PC-9 (cell line): ENCODE data around the gene XPNPEP3.

ENCODE experiments used
- CTCF ChIP-seq: fragments of 200-600 bp; sonication (generic); conservative IDR thresholded peaks from 2 replicates; pipeline ENCODE4 v1.6.1; 2017; ENCODE audit warnings: mixed run types, antibody characterized with exemption, mild to moderate bottlenecking, moderate library complexity
- EZH2 ChIP-seq: fragments of 200-600 bp; sonication (generic); IDR thresholded peaks from 2 replicates; pipeline ENCODE4 v1.8.0; 2017; ENCODE audit warnings: antibody characterized with exemption, low read depth

DNA sequence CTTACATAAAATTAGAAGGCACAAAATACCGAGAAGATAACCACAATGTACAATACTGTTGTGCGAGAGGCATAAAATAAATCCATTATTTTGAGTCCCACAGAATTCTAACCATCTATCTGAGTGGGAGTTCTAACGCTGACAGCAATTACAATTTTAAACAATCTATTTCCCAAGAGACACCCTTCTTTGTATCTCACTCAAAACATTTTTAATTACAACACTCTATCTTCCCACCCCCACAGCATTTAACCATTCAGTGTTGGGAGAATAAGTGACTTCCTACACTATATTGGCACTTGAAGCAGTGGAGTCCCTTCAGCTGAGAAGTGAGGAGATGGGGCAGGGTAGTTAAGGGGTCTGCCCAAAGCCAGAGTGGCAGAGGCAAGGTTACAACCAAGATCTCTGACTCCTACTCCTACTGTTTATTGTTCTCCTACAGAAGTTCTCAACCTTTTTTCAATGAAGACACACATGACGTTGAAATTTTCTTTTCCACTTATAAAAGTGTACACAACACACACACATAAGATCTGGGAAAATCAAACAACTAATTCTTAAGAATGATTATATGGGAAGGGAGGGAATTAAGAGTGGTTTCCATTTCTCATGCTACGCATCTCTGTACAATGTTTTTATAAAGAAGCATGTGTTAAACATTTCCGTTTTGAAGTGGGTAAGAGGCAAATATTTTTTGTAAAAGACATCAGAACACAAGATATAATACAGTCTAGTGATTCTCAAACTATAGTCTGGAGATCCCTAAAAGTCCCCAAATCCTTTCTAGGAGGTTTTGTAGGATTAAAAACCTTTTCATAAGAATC, 48.7 kb upstream of the XPNPEP3 start:
- TF ChIP-seq CTCF (no peak), EZH2 (no peak)
